Upper lobe of left lung (tissue), 4 donors: Measurements from ENCODE around the gene MARK2.

Experiments
- CTCF ChIP-seq, 6 experiments: fragments of 450-650 bp in 4 of 6; fragments of 200-600 bp in 2 of 6; sonication (generic) in 2 of 6; IDR thresholded peaks; one replicate each; pipeline ENCODE4 v1.5.1; 2016 to 2019; ENCODE audit warnings: antibody characterized with exemption in 6 of 6
- POLR2A ChIP-seq, 4 donors: fragments of 450-650 bp; IDR thresholded peaks; one replicate each; pipeline ENCODE4 v1.5.1; 2016 to 2017; ENCODE audit warnings: antibody characterized with exemption in 4 of 4, mild to moderate bottlenecking in 2 of 4

- TF ChIP-seq CTCF (IDR thresholded peaks at IDR 0.05) (no peak), POLR2A (IDR thresholded peaks at IDR 0.05) (no peak)
These were observed 8.5 kb downstream of the MARK2 start for GRCh38 chr11:63847363-63847762.
